Glutamatergic neuron (in vitro differentiated cells): ENCODE measurements around the gene TRPC3. TPM values are rescaled to one million over a fixed set of nuclear protein-coding genes. Genes with fewer than 3 reads are reported as not detected.

ENCODE experiments used
- DNase-seq: peaks from one replicate; pipeline ENCODE4 v3.0.0; 2022
- H3K27ac Mint-ChIP-seq: one replicate; pipeline ENCODE4 v1.8.0; 2020; ENCODE audit warnings: mild to moderate bottlenecking, mixed read lengths, inconsistent platforms; ENCODE audit not compliant: unreplicated experiment
- H3K27me3 Mint-ChIP-seq: one replicate; pipeline ENCODE4 v1.8.0; 2020; ENCODE audit warnings: mild to moderate bottlenecking, moderate library complexity, mixed read lengths, inconsistent platforms; ENCODE audit not compliant: unreplicated experiment
- H3K36me3 Mint-ChIP-seq: one replicate; pipeline ENCODE4 v1.8.0; 2020; ENCODE audit warnings: mild to moderate bottlenecking, mixed read lengths, inconsistent platforms; ENCODE audit not compliant: unreplicated experiment
- H3K4me1 Mint-ChIP-seq: one replicate; pipeline ENCODE4 v1.8.0; 2020; ENCODE audit warnings: mild to moderate bottlenecking, low read depth, mixed read lengths, inconsistent platforms; ENCODE audit not compliant: unreplicated experiment
- H3K4me3 Mint-ChIP-seq: one replicate; pipeline ENCODE4 v1.8.0; 2020; ENCODE audit warnings: mild to moderate bottlenecking, mixed read lengths, inconsistent platforms; ENCODE audit not compliant: unreplicated experiment
- H3K9me3 Mint-ChIP-seq: one replicate; pipeline ENCODE4 v1.8.0; 2020; ENCODE audit warnings: mild to moderate bottlenecking, moderate library complexity, mixed read lengths, inconsistent platforms; ENCODE audit not compliant: unreplicated experiment
- total RNA-seq: library from RNA; stranded (reverse); fragmentation: NEBNext Ultra II Directional; extraction: Animal tissue kit (Norgen Biotek cat#: 25700); gene quantifications from one replicate; pipeline ENCODE4 v1.2.1, GENCODE V29; 2021; ENCODE audit not compliant: unreplicated experiment
- TF ChIP-seq, protein P1 (sequence below): fragments of 200-600 bp; sonication (generic); IDR thresholded peaks from one replicate; pipeline ENCODE4 v1.5.0; 2021; ENCODE audit not compliant: partially characterized antibody, unreplicated experiment

Gene TRPC3
- total RNA-seq, 1 donor from 2014 or later: 0.66 TPM

DNA sequence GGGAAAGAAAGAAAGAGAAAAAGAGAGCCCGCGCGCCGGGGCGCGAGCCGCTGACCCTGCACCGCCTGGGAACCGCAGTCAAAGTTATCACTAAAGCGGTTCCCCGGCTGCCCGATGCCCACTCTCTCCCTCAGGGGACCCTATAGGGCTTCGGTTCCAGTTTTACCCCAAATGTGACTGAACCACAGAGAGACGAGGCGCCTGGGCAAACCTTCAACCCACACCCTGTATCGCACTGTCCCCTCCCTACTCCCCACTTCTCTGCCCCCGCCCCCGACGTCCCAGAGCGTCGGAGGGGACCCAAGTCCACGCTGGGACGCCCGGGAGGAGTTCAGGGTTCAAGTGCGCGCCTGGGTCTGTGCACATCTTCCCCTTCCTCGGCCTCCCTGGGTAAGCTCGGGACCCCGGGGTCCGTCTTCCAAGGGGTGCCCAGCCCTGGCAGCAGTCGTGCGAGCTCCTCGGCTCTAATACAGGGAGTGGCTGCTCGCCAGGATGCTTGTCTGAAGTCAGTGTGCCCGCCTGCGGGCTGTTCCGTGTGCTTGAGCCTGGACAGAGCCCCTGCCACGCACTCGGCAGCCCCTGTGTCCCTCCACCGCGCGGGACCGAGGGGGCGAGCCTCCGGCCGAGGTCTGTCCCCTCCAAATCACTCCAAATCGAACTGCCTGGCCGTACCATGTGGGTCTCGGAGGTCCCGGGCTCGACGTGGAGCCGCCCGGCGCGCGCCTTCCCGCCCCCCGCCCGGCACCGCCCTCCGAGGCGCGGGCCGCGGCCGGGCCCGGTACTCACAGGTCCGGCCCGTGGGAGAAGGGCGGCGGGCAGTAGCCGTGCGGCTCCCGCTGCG is 960 bp downstream of the TRPC3 start:
- DNase-seq: peak; percentile 23
- peaks cover 4% of the 10 kb centered on the region for H3K9me3 Mint-ChIP-seq
- H3K4me1 Mint-ChIP-seq: peaks cover 5% of the 10 kb centered on the region
- H3K27ac Mint-ChIP-seq: no peak overlapping the region
- TF ChIP-seq, protein P1, sequence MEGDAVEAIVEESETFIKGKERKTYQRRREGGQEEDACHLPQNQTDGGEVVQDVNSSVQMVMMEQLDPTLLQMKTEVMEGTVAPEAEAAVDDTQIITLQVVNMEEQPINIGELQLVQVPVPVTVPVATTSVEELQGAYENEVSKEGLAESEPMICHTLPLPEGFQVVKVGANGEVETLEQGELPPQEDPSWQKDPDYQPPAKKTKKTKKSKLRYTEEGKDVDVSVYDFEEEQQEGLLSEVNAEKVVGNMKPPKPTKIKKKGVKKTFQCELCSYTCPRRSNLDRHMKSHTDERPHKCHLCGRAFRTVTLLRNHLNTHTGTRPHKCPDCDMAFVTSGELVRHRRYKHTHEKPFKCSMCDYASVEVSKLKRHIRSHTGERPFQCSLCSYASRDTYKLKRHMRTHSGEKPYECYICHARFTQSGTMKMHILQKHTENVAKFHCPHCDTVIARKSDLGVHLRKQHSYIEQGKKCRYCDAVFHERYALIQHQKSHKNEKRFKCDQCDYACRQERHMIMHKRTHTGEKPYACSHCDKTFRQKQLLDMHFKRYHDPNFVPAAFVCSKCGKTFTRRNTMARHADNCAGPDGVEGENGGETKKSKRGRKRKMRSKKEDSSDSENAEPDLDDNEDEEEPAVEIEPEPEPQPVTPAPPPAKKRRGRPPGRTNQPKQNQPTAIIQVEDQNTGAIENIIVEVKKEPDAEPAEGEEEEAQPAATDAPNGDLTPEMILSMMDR: no peak
- no peaks in the 10 kb centered on the region for H3K36me3 Mint-ChIP-seq
- H3K27me3 Mint-ChIP-seq: peaks cover 13% of the 10 kb centered on the region
- H3K4me3 Mint-ChIP-seq: peak overlapping the region; percentile 89

DNA sequence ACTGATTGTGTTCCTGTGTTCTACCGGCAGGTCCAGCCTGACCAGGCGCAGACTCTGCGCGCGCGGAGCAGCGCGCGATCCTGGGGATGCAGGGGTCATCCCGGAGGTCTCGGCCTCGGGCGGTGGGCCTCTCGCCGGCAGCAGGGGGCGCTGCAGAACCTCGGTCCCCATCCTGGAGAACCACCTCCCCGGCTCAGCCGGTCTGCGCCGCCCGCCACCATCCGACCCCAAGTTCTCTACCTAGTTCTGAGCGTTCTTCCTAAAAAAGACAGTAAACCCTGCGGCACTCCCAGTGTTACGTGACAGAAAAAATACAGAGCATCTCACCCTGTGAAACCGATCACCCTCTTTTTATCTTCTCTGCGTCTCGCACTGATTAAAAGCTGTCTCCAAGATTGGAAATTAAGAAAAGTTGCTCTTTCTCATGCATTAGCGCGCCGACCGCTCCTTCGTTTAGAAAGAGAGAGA is 1.6 kb downstream of the TRPC3 start:
- peaks cover 5% of the 10 kb centered on the region for H3K4me1 Mint-ChIP-seq
- no peaks in the 10 kb centered on the region for H3K36me3 Mint-ChIP-seq
- H3K27ac Mint-ChIP-seq: no peak overlapping the region
- H3K27me3 Mint-ChIP-seq: peaks cover 13% of the 10 kb centered on the region
- DNase-seq: peak; percentile 98
- peaks cover 4% of the 10 kb centered on the region for H3K9me3 Mint-ChIP-seq
- TF ChIP-seq, protein P1: peak; percentile 91
- H3K4me3 Mint-ChIP-seq: peak overlapping the region; percentile 89

DNA sequence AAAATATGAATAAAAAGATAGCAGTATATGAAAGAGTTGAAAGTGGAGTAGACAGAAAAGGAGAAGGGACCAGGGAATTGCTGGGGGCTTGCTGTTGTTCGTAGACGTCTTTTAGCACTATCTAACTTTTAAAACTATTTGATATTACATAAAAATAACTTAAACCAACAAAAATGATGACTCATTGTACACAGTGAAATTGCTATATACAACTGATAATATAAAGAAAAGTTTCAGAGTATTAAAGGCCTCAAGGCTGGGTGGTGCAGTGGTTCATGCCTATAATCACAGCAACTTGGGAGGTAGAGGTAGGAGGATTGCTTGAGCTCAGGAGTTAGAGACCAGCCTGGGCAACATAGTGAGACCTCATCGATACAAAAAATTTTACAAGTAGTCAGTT is 5.2 kb downstream of the TRPC3 start:
- Mint-ChIP-seq H3K36me3 (no peaks in the 10 kb centered on the region), H3K9me3 (no peaks in the 10 kb centered on the region), H3K4me3 (no peak overlapping the region), H3K27me3 (peaks cover 6% of the 10 kb centered on the region), H3K27ac (no peak overlapping the region), H3K4me1 (peaks cover 2% of the 10 kb centered on the region)
- TF ChIP-seq, protein P1: no peak
- no peak for DNase-seq

DNA sequence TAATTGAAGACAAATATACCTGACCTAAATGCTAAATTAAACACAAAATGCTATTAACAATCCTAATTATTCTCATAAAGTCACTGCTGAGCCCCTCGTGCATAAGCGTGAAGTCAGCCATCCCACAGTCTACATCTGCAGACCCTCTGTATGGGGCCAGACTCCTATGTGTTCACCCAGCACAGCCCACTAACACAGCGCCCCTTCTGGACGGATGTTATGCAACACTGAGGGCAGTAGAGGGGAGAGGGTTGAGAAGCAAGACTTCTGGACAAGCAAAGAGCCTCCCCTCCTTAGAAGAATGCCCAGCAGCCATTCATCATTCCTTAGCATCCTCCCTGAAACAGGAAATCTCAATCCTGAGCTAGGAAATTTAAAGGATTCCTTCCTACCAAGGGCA is 7.9 kb downstream of the TRPC3 start:
- H3K4me3 Mint-ChIP-seq: no peak overlapping the region
- peaks cover 2% of the 10 kb centered on the region for H3K27me3 Mint-ChIP-seq
- DNase-seq: peak; percentile 66
- no peaks in the 10 kb centered on the region for H3K36me3 Mint-ChIP-seq
- no peaks in the 10 kb centered on the region for H3K4me1 Mint-ChIP-seq
- no peak overlapping the region for H3K27ac Mint-ChIP-seq
- TF ChIP-seq, protein P1: no peak
- no peaks in the 10 kb centered on the region for H3K9me3 Mint-ChIP-seq

DNA sequence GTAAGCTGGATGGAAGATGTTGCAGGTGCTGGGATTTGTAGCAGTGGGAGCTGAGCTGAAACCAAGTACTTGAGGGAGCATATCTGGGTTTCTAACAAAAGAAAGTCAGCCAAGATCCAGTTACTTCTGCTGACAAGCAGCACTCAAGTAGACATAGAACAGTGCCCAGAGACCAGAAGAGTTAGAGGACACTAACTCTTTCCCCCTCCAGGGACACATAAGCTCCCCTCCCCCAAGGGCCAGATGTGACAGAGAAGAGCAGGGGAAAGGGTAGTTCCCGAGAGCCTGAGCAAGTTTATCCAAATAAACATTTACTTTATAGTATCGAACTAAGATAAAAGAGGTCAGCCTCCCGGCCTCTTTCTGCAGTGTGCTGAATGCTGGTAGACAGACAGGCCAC is 12.2 kb downstream of the TRPC3 start:
- TF ChIP-seq, protein P1: no peak
- Mint-ChIP-seq H3K4me3 (no peak overlapping the region), H3K27ac (no peak overlapping the region), H3K27me3 (peaks cover 2% of the 10 kb centered on the region), H3K9me3 (no peaks in the 10 kb centered on the region), H3K36me3 (no peaks in the 10 kb centered on the region), H3K4me1 (no peaks in the 10 kb centered on the region)
- DNase-seq: no peak
